A673 (cell line): ENCODE data around the gene LRPPRC.

Experiments used
- CTCF ChIP-seq: fragments of 300-800, 200-600 bp; sonication (generic); conservative IDR thresholded peaks from 2 replicates; pipeline ENCODE4 v1.5.1; 2017; ENCODE audit warnings: low read depth, mild to moderate bottlenecking, antibody characterized with exemption, low read length, moderate library complexity, mixed read lengths
- EZH2 ChIP-seq: fragments of 200-600 bp; sonication (generic); IDR thresholded peaks from 2 replicates; pipeline ENCODE4 v1.6.1; 2017; ENCODE audit warnings: borderline replicate concordance, low read depth, mild to moderate bottlenecking, mixed read lengths, antibody characterized with exemption, low read length; ENCODE audit not compliant: poor library complexity, severe bottlenecking

GRCh38 chr2:44005846-44006245 lies 10.1 kb upstream of the LRPPRC start:
- TF ChIP-seq CTCF (no peak), EZH2 (no peak)
